IPS-NIHi7 (cell line): ENCODE results near the gene SSBP3.
"Not testable (repeated sequence)": the region's sequence is repeated elsewhere in the genome, so short reads cannot be mapped to it uniquely, and the experiment has no call there.

ENCODE experiments used
- DNase-seq: peaks from one replicate; pipeline ENCODE4 v3.0.0; 2012; ENCODE audit warnings: mixed read lengths; ENCODE audit errors: extremely low spot score

SSBP3 gene

GRCh38 chr1:54392401-54392800 is 13.8 kb downstream of the SSBP3 start:
- DNase-seq: no peak

- DNase-seq: no peak
These were observed 14.6 kb downstream of the SSBP3 start for GRCh38 chr1:54391450-54392209.

- DNase-seq: no peak
These were observed 15.5 kb downstream of the SSBP3 start for GRCh38 chr1:54390655-54391054.

GRCh38 chr1:54389608-54390007 is 16.6 kb downstream of the SSBP3 start:
- not testable (repeated sequence) for DNase-seq

GRCh38 chr1:54387419-54387818 is 18.8 kb downstream of the SSBP3 start:
- no peak for DNase-seq

GRCh38 chr1:54385727-54386022 is 20.5 kb downstream of the SSBP3 start:
- DNase-seq: no peak

GRCh38 chr1:54384918-54385726 is 21.1 kb downstream of the SSBP3 start:
- no peak for DNase-seq

- no peak for DNase-seq
These were observed 21.7 kb downstream of the SSBP3 start for GRCh38 chr1:54384471-54384870.

- DNase-seq: no peak
These were observed 24.7 kb downstream of the SSBP3 start for GRCh38 chr1:54381524-54381923.

GRCh38 chr1:54380290-54380882 is 25.8 kb downstream of the SSBP3 start:
- DNase-seq: no peak

- DNase-seq: no peak
These were observed 26.5 kb downstream of the SSBP3 start for GRCh38 chr1:54379555-54380289.

GRCh38 chr1:54378874-54379554 is 27.2 kb downstream of the SSBP3 start:
- no peak for DNase-seq

- peak; percentile 60 for DNase-seq
These were observed 27.9 kb downstream of the SSBP3 start for GRCh38 chr1:54378157-54378873.

GRCh38 chr1:54377040-54377691 is 29.0 kb downstream of the SSBP3 start:
- no peak for DNase-seq

GRCh38 chr1:54376430-54377039 is 29.7 kb downstream of the SSBP3 start:
- no peak for DNase-seq

GRCh38 chr1:54375712-54376429 is 30.3 kb downstream of the SSBP3 start:
- DNase-seq: peak; percentile 61

- DNase-seq: no peak
These were observed 30.9 kb downstream of the SSBP3 start for GRCh38 chr1:54375298-54375697.

- no peak for DNase-seq
These were observed 31.4 kb downstream of the SSBP3 start for GRCh38 chr1:54374766-54375165.

GRCh38 chr1:54372978-54373377 is 33.2 kb downstream of the SSBP3 start:
- DNase-seq: no peak
